GM23338 (cell line): ENCODE results near the gene APC2. TPM values are rescaled to one million over a fixed set of nuclear protein-coding genes. Genes with fewer than 3 reads are reported as not detected.

Source experiments
- ATAC-seq: fragments of 200-7000 bp; cut with Tn5 transposase; 3 replicates; pipeline ENCODE4 v1.9.1; 2020
- DNase-seq: peaks from one replicate; pipeline ENCODE4 v3.0.0-alpha.2; 2015; ENCODE audit warnings: low spot score
- H2AFZ ChIP-seq: fragments of 200-600 bp; sonication (generic); 2 replicates; pipeline ENCODE4 v1.8.0; 2016; ENCODE audit warnings: antibody characterized with exemption, mild to moderate bottlenecking, moderate library complexity
- H3F3A ChIP-seq: fragments of 200-600 bp; sonication (generic); replicated peaks from 2 replicates; pipeline ENCODE4 v1.8.0; 2017; ENCODE audit warnings: antibody characterized with exemption, mixed run types, low read depth
- H3K27ac ChIP-seq: fragments of 200-600 bp; sonication (generic); 2 replicates; pipeline ENCODE4 v1.6.1; 2016; ENCODE audit warnings: low read depth
- H3K27me3 ChIP-seq: fragments of 200-600 bp; sonication (generic); 2 replicates; pipeline ENCODE4 v1.8.0; 2016; ENCODE audit warnings: mild to moderate bottlenecking, mixed run types, moderate library complexity; ENCODE audit not compliant: insufficient read depth
- H3K36me3 ChIP-seq: fragments of 200-600 bp; sonication (generic); 2 replicates; pipeline ENCODE4 v1.8.0; 2016; ENCODE audit warnings: mild to moderate bottlenecking; ENCODE audit not compliant: insufficient read depth
- H3K4me1 ChIP-seq: fragments of 200-600 bp; sonication (generic); 2 replicates; pipeline ENCODE4 v1.8.0; 2016; ENCODE audit warnings: mild to moderate bottlenecking, moderate library complexity; ENCODE audit not compliant: insufficient read depth
- H3K4me2 ChIP-seq: fragments of 200-600 bp; sonication (generic); 2 replicates; pipeline ENCODE4 v1.7.1; 2017; ENCODE audit warnings: mixed run types
- H3K4me3 ChIP-seq: fragments of 200-600 bp; sonication (generic); 2 replicates; pipeline ENCODE4 v1.6.1; 2016; ENCODE audit warnings: mixed run types
- H3K79me2 ChIP-seq: fragments of 200-600 bp; sonication (generic); replicated peaks from 2 replicates; pipeline ENCODE4 v1.8.0; 2017; ENCODE audit warnings: mild to moderate bottlenecking; ENCODE audit not compliant: insufficient read depth
- H3K9me2 ChIP-seq: fragments of 200-600 bp; sonication (generic); 2 replicates; pipeline ENCODE4 v1.8.0; 2017; ENCODE audit not compliant: insufficient read depth
- H4K20me1 ChIP-seq: fragments of 200-600 bp; sonication (generic); replicated peaks from 2 replicates; pipeline ENCODE4 v1.8.0; 2017; ENCODE audit warnings: mild to moderate bottlenecking; ENCODE audit not compliant: insufficient read depth
- H3K27ac Mint-ChIP-seq: 2 replicates; pipeline ENCODE4 v1.8.0; 2020; ENCODE audit warnings: inconsistent platforms, mild to moderate bottlenecking, moderate library complexity, mixed read lengths
- H3K27me3 Mint-ChIP-seq: 3 replicates; pipeline ENCODE4 v1.8.0; 2022; ENCODE audit warnings: low read depth, mild to moderate bottlenecking, moderate library complexity, mixed read lengths, inconsistent platforms; ENCODE audit not compliant: insufficient read depth, poor library complexity
- H3K36me3 Mint-ChIP-seq: 3 replicates; pipeline ENCODE4 v1.8.0; 2021; ENCODE audit warnings: low read depth, mild to moderate bottlenecking, inconsistent platforms, moderate library complexity, mixed read lengths
- H3K4me1 Mint-ChIP-seq: 3 replicates; pipeline ENCODE4 v1.8.0; 2020; ENCODE audit warnings: mild to moderate bottlenecking, inconsistent platforms, mixed read lengths
- H3K4me3 Mint-ChIP-seq: 3 replicates; pipeline ENCODE4 v1.8.0; 2021; ENCODE audit warnings: moderate library complexity, mild to moderate bottlenecking, inconsistent platforms, mixed read lengths
- H3K9me3 Mint-ChIP-seq: 3 replicates; pipeline ENCODE4 v1.8.0; 2020; ENCODE audit warnings: moderate library complexity, mild to moderate bottlenecking, inconsistent platforms, mixed read lengths
- CREB1 ChIP-seq: fragments of 250-450 bp; sonication (Bioruptor Pico); IDR thresholded peaks from 2 replicates; pipeline ENCODE4 v1.5.0; 2020; ENCODE audit warnings: low read depth, mild to moderate bottlenecking, moderate library complexity
- CTCF ChIP-seq, 2 experiments: fragments of 200-600 bp in 1 of 2; sonication (generic) in 1 of 2; conservative IDR thresholded peaks; 2 replicates each; pipeline versions ENCODE4 v1.5.1 to v1.6.1; 2016 to 2017; ENCODE audit warnings: antibody characterized with exemption in 2 of 2, low read depth in 2 of 2, mild to moderate bottlenecking in 2 of 2, moderate library complexity in 1 of 2
- EZH2 ChIP-seq: fragments of 200-600 bp; sonication (generic); IDR thresholded peaks from one replicate; pipeline ENCODE4 v1.8.0; 2017; ENCODE audit warnings: antibody characterized with exemption, mild to moderate bottlenecking, low read depth; ENCODE audit not compliant: unreplicated experiment
- EZH2phosphoT487 ChIP-seq: fragments of 200-600 bp; sonication (generic); IDR thresholded peaks from one replicate; pipeline ENCODE4 v1.8.1; 2018; ENCODE audit warnings: antibody characterized with exemption; ENCODE audit not compliant: unreplicated experiment
- JUNB ChIP-seq: IDR thresholded peaks from one replicate; pipeline ENCODE4 v1.6.1; 2016; ENCODE audit warnings: antibody characterized with exemption; ENCODE audit not compliant: unreplicated experiment
- NANOG ChIP-seq: IDR thresholded peaks from 2 replicates; pipeline ENCODE4 v1.6.1; 2016; ENCODE audit warnings: antibody characterized with exemption, borderline replicate concordance
- POLR2AphosphoS5 ChIP-seq: IDR thresholded peaks from 2 replicates; pipeline ENCODE4 v1.6.1; 2016; ENCODE audit warnings: antibody characterized with exemption, low read depth
- STAT1 ChIP-seq: IDR thresholded peaks from one replicate; pipeline ENCODE4 v1.6.1; 2016; ENCODE audit warnings: antibody characterized with exemption; ENCODE audit not compliant: unreplicated experiment
- ZNF331 ChIP-seq: fragments of 250-450 bp; sonication (Bioruptor Pico); IDR thresholded peaks from 2 replicates; pipeline ENCODE4 v1.5.0; 2020; ENCODE audit warnings: low read depth, mild to moderate bottlenecking, moderate library complexity
- polyA plus RNA-seq: library from polyadenylated mRNA; unstranded; fragments of >200 nt; fragmentation: Nextera tagmentation; extraction: Ambion mirVana; gene quantifications from 2 replicates; pipeline ENCODE4 v1.2.1, GENCODE V29; 2016
- total RNA-seq: library from RNA; depleted of rRNA; stranded (reverse); fragments of >200 nt; shearing (Covaris generic); gene quantifications from 2 replicates; pipeline ENCODE4 v1.2.3, GENCODE V29; 2014
- TF ChIP-seq, protein P1 (sequence below): IDR thresholded peaks from one replicate; pipeline ENCODE4 v1.6.1; 2018; ENCODE audit warnings: antibody characterized with exemption; ENCODE audit not compliant: unreplicated experiment
- TF ChIP-seq, protein P2 (sequence below): IDR thresholded peaks from 2 replicates; pipeline ENCODE4 v1.6.1; 2016; ENCODE audit warnings: antibody characterized with exemption
- TF ChIP-seq, protein P3 (sequence below): fragments of 250-450 bp; sonication (Bioruptor Pico); IDR thresholded peaks from 2 replicates; pipeline ENCODE4 v1.5.0; 2020; ENCODE audit warnings: mild to moderate bottlenecking, moderate library complexity

The APC2 gene
- total and polyA plus RNA-seq, 2 experiments from 2014 or later, result 1.4 to 18.3 TPM

DNA sequence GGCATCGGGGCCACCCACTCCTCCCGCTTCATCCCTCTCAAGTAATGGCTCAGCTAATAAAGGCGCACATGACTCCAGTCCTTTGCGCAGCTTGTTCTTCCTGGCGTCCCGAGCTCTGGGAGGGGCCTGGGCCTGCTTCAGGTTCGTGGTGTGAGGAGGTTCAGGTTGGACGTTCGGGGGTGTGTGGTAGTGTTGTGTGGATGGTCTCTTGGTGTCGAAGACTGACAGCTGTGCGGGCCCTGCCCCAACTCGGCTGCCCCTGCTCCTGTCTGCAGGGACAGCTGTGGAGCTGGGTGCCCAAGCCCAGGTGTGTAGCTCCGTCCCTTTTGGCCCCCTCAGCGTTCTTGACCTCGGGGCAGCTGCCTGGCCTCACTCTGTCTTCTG, 9.5 kb upstream of the APC2 start (continued):
- TF ChIP-seq, protein P1, sequence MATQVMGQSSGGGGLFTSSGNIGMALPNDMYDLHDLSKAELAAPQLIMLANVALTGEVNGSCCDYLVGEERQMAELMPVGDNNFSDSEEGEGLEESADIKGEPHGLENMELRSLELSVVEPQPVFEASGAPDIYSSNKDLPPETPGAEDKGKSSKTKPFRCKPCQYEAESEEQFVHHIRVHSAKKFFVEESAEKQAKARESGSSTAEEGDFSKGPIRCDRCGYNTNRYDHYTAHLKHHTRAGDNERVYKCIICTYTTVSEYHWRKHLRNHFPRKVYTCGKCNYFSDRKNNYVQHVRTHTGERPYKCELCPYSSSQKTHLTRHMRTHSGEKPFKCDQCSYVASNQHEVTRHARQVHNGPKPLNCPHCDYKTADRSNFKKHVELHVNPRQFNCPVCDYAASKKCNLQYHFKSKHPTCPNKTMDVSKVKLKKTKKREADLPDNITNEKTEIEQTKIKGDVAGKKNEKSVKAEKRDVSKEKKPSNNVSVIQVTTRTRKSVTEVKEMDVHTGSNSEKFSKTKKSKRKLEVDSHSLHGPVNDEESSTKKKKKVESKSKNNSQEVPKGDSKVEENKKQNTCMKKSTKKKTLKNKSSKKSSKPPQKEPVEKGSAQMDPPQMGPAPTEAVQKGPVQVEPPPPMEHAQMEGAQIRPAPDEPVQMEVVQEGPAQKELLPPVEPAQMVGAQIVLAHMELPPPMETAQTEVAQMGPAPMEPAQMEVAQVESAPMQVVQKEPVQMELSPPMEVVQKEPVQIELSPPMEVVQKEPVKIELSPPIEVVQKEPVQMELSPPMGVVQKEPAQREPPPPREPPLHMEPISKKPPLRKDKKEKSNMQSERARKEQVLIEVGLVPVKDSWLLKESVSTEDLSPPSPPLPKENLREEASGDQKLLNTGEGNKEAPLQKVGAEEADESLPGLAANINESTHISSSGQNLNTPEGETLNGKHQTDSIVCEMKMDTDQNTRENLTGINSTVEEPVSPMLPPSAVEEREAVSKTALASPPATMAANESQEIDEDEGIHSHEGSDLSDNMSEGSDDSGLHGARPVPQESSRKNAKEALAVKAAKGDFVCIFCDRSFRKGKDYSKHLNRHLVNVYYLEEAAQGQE, result no peak
- TF ChIP-seq NANOG, result no peak
- TF ChIP-seq JUNB, result no peak
- no peak for TF ChIP-seq EZH2
- no peak for TF ChIP-seq EZH2phosphoT487

DNA sequence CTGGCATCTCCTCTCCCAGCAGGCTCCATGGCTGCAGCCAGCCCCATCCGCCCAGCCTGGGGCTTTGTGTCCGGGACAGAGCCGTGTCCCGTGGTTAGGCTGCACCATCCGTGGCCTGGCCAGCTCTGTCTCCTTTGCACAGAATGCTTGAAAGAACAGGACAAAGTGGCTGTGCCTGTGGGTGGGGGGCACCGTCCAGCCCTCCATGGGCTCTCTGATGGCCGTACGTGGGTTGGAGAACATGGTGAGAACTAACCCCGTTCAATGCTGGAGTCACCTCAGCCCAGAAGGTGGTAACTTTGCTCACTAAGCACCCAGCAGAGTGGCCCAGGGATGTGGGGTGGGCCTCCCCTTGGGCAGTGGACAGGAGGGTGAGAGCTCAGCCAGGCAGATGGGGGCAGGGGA, 8.9 kb upstream of the APC2 start:
- H3K27ac ChIP-seq, result peak overlapping the region; percentile 72
- H4K20me1 ChIP-seq, result peaks cover 29% of the 10 kb centered on the region
- peaks cover 24% of the 10 kb centered on the region for H3K79me2 ChIP-seq
- Mint-ChIP-seq H3K9me3 (no peaks in the 10 kb centered on the region), H3K27ac (no peak overlapping the region), H3K4me1 (peaks cover 20% of the 10 kb centered on the region), H3K36me3 (peaks cover 47% of the 10 kb centered on the region), H3K27me3 (peaks cover 39% of the 10 kb centered on the region), H3K4me3 (peak overlapping the region; percentile 97)
- peaks cover 73% of the 10 kb centered on the region for H3F3A ChIP-seq
- ATAC-seq (no peak), DNase-seq (no peak)
- peaks cover 24% of the 10 kb centered on the region for H3K36me3 ChIP-seq
- H3K4me1 ChIP-seq, result peaks cover 16% of the 10 kb centered on the region; the same call in 1 of the 2 replicates
- no peak overlapping the region for H3K4me2 ChIP-seq
- H2AFZ ChIP-seq, result no peak overlapping the region
- H3K9me2 ChIP-seq, result no peaks in the 10 kb centered on the region
- no peak overlapping the region for H3K4me3 ChIP-seq
- H3K27me3 ChIP-seq, result no peaks in the 10 kb centered on the region
- TF ChIP-seq JUNB, result no peak
- TF ChIP-seq ZNF331 (CRISPR knock-in tag), result no peak
- no peak for TF ChIP-seq STAT1
- TF ChIP-seq CTCF (conservative IDR thresholded peaks at IDR 0.05; ENCODE audit: low read depth in 2 of 2), result no peak
- TF ChIP-seq, protein P2, sequence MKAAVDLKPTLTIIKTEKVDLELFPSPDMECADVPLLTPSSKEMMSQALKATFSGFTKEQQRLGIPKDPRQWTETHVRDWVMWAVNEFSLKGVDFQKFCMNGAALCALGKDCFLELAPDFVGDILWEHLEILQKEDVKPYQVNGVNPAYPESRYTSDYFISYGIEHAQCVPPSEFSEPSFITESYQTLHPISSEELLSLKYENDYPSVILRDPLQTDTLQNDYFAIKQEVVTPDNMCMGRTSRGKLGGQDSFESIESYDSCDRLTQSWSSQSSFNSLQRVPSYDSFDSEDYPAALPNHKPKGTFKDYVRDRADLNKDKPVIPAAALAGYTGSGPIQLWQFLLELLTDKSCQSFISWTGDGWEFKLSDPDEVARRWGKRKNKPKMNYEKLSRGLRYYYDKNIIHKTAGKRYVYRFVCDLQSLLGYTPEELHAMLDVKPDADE, result no peak
- TF ChIP-seq NANOG, result no peak
- TF ChIP-seq CREB1, result no peak
- no peak for TF ChIP-seq POLR2AphosphoS5
- TF ChIP-seq, protein P3, sequence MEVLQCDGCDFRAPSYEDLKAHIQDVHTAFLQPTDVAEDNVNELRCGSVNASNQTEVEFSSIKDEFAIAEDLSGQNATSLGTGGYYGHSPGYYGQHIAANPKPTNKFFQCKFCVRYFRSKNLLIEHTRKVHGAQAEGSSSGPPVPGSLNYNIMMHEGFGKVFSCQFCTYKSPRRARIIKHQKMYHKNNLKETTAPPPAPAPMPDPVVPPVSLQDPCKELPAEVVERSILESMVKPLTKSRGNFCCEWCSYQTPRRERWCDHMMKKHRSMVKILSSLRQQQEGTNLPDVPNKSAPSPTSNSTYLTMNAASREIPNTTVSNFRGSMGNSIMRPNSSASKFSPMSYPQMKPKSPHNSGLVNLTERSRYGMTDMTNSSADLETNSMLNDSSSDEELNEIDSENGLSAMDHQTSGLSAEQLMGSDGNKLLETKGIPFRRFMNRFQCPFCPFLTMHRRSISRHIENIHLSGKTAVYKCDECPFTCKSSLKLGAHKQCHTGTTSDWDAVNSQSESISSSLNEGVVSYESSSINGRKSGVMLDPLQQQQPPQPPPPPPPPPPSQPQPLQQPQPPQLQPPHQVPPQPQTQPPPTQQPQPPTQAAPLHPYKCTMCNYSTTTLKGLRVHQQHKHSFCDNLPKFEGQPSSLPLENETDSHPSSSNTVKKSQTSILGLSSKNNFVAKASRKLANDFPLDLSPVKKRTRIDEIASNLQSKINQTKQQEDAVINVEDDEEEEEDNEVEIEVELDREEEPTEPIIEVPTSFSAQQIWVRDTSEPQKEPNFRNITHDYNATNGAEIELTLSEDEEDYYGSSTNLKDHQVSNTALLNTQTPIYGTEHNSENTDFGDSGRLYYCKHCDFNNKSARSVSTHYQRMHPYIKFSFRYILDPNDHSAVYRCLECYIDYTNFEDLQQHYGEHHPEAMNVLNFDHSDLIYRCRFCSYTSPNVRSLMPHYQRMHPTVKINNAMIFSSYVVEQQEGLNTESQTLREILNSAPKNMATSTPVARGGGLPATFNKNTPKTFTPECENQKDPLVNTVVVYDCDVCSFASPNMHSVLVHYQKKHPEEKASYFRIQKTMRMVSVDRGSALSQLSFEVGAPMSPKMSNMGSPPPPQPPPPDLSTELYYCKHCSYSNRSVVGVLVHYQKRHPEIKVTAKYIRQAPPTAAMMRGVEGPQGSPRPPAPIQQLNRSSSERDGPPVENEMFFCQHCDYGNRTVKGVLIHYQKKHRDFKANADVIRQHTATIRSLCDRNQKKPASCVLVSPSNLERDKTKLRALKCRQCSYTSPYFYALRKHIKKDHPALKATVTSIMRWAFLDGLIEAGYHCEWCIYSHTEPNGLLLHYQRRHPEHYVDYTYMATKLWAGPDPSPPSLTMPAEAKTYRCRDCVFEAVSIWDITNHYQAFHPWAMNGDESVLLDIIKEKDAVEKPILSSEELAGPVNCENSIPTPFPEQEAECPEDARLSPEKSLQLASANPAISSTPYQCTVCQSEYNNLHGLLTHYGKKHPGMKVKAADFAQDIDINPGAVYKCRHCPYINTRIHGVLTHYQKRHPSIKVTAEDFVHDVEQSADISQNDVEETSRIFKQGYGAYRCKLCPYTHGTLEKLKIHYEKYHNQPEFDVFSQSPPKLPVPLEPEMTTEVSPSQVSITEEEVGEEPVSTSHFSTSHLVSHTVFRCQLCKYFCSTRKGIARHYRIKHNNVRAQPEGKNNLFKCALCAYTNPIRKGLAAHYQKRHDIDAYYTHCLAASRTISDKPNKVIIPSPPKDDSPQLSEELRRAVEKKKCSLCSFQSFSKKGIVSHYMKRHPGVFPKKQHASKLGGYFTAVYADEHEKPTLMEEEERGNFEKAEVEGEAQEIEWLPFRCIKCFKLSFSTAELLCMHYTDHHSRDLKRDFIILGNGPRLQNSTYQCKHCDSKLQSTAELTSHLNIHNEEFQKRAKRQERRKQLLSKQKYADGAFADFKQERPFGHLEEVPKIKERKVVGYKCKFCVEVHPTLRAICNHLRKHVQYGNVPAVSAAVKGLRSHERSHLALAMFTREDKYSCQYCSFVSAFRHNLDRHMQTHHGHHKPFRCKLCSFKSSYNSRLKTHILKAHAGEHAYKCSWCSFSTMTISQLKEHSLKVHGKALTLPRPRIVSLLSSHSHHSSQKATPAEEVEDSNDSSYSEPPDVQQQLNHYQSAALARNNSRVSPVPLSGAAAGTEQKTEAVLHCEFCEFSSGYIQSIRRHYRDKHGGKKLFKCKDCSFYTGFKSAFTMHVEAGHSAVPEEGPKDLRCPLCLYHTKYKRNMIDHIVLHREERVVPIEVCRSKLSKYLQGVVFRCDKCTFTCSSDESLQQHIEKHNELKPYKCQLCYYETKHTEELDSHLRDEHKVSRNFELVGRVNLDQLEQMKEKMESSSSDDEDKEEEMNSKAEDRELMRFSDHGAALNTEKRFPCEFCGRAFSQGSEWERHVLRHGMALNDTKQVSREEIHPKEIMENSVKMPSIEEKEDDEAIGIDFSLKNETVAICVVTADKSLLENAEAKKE (CRISPR knock-in tag), result no peak
- TF ChIP-seq EZH2phosphoT487, result no peak
